Neural cell (in vitro differentiated cells): Measurements from ENCODE around the gene ACER1.

Experiments
- CTCF ChIP-seq: fragments of 450-650 bp; IDR thresholded peaks from 2 replicates; pipeline ENCODE4 v1.5.1; 2014; ENCODE audit warnings: antibody characterized with exemption, mild to moderate bottlenecking, moderate library complexity; ENCODE audit not compliant: poor library complexity, severe bottlenecking
- POLR2AphosphoS5 ChIP-seq: IDR thresholded peaks from 2 replicates; pipeline ENCODE4 v1.6.1; 2012
- RAD21 ChIP-seq: fragments of 450-650 bp; conservative IDR thresholded peaks from 2 replicates; pipeline ENCODE4 v1.6.1; 2014; ENCODE audit warnings: antibody characterized with exemption, mild to moderate bottlenecking, moderate library complexity
- SMC3 ChIP-seq: fragments of 450-650 bp; conservative IDR thresholded peaks from 2 replicates; pipeline ENCODE4 v1.6.1; 2014; ENCODE audit warnings: antibody characterized with exemption, mild to moderate bottlenecking, moderate library complexity; ENCODE audit not compliant: poor library complexity

GRCh38 chr19:6279931-6280591 lies 53.4 kb downstream of the ACER1 start, which contains the start of gene MLLT1:
- TF ChIP-seq SMC3 (peak; percentile 71), CTCF (peak; percentile 72), POLR2AphosphoS5 (peak; percentile 59), RAD21 (peak; percentile 55)
